Stomach (tissue), 9 donors: Measurements from ENCODE around the gene ZPR1. TPM values are rescaled to one million over a fixed set of nuclear protein-coding genes. Genes with fewer than 3 reads are reported as not detected.

Source experiments
- DNase-seq, 2 donors: peaks; one replicate each; pipeline versions ENCODE4 v3.0.0 to v3.0.0-alpha.2; 2013 to 2019
- H3K27ac ChIP-seq, 5 donors: fragments of 200-600 bp in 4 of 5; sonication (generic) in 4 of 5; one replicate each; pipeline ENCODE4 v1.5.1; 2013 to 2019; ENCODE audit warnings: mild to moderate bottlenecking in 1 of 5, moderate library complexity in 1 of 5
- H3K27me3 ChIP-seq, 3 donors: fragments of 200-600 bp; sonication (generic); one replicate each; pipeline ENCODE4 v1.5.1; 2017 to 2019; ENCODE audit warnings: mixed run types in 1 of 3
- H3K36me3 ChIP-seq, 4 donors: fragments of 200-600 bp; sonication (generic); 1 replicate in 3 of 4; 2 replicates in 1 of 4; pipeline ENCODE4 v1.5.1; 2016 to 2019
- H3K4me1 ChIP-seq, 4 donors: fragments of 200-600 bp; sonication (generic); one replicate each; pipeline ENCODE4 v1.5.1; 2016 to 2019
- H3K4me3 ChIP-seq, 4 donors: fragments of 200-600 bp; sonication (generic) in 3 of 4; one replicate each; pipeline ENCODE4 v1.5.1; 2016 to 2019; ENCODE audit warnings: mild to moderate bottlenecking in 1 of 4
- H3K9me3 ChIP-seq, 4 donors: fragments of 200-600 bp; sonication (generic); one replicate each; pipeline ENCODE4 v1.5.1; 2016 to 2019
- EP300 ChIP-seq: sonication (generic); formaldehyde crosslinking; IDR thresholded peaks from one replicate; pipeline ENCODE4 v1.6.1; 2017; ENCODE audit warnings: antibody characterized with exemption
- POLR2A ChIP-seq, 4 donors: fragments of 450-650 bp; IDR thresholded peaks; one replicate each; pipeline ENCODE4 v1.6.1; 2016; ENCODE audit warnings: antibody characterized with exemption in 4 of 4, control low read depth in 2 of 4, mild to moderate bottlenecking in 1 of 4, moderate library complexity in 1 of 4
- POLR2AphosphoS5 ChIP-seq, 3 donors: sonication (generic); formaldehyde crosslinking; IDR thresholded peaks; one replicate each; pipeline ENCODE4 v1.6.1; 2016; ENCODE audit warnings: antibody characterized with exemption in 3 of 3
- WGBS, 5 donors: extraction: QIAGEN DNeasy Blood & Tissue Kit in 3 of 5; methylation state at CpG; one replicate each; pipeline versions ENCODE4 v1.1.5 to v1.1.7; 2013 to 2018; 5-methylcytosine and 5-hydroxymethylcytosine counted together
- intact Hi-C: fragments of 100-400 bp; cut with DNase I; formaldehyde crosslinking; loops from one replicate; pipeline ENCODE4 v1.15.1; 2023; ENCODE audit warnings: low total_unique reads
- polyA plus RNA-seq, 3 donors: library from polyadenylated mRNA; stranded (reverse); fragments of 200-250 nt; gene quantifications; one replicate each; pipeline ENCODE4 v1.2.3, GENCODE V29; 2013
- total RNA-seq, 5 donors: library from RNA; depleted of rRNA; stranded (reverse); fragments of >200 nt; gene quantifications; one replicate each; pipeline versions ENCODE4 v1.1.0 to v1.2.3, GENCODE V29; 2014 to 2016
- TF ChIP-seq, protein P1 (sequence below), 7 experiments: fragments of 450-650 bp in 4 of 7; fragments of 200-600 bp in 3 of 7; sonication (generic) in 3 of 7; IDR thresholded peaks; one replicate each; pipeline ENCODE4 v1.5.1; 2016 to 2019; ENCODE audit warnings: antibody characterized with exemption in 7 of 7, control low read depth in 2 of 7, mild to moderate bottlenecking in 1 of 7
- donor health status: healthy with polysubstance abuse.
- donor health status: Bipolar disorder and iron deficiency.
- donor health status: healthy.

Gene ZPR1
- total and polyA plus RNA-seq, 8 donors, result 17.8 to 54.9 (median 25.1) TPM

DNA sequence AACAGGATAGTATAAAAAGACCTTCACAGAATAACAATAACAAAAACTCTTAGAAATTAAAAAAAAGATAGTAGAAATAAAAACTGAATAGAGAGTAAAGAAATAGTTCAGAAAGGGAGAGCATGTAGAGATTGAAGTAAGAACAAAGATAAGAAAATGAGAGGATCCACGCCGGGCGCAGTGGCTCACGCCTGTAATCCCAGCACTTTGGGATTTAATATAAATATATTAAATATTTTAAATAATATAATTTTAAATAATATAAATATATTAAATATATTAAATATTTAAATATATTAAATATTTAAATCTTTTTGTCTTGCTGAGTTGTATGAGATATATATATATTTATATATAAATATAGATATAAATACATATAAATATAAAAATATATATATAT is 24.3 kb upstream of the ZPR1 start:
- H3K4me3 ChIP-seq, result no peak overlapping the region
- intact Hi-C loops, result no loop called here
- H3K36me3 ChIP-seq, result no peaks in the 10 kb centered on the region
- H3K9me3 ChIP-seq, result no peaks in the 10 kb centered on the region
- DNase-seq, result peak in 1 of 2 donors; percentile 13
- 86 to 98% (median 95%) methylated on average over 4 of the region's 4 CpGs for WGBS, 5 donors
- H3K27me3 ChIP-seq, result no peaks in the 10 kb centered on the region
- no peak overlapping the region for H3K27ac ChIP-seq
- H3K4me1 ChIP-seq, result peaks cover 4 to 18% (median 8%) of the 10 kb centered on the region in 4 donors
- TF ChIP-seq POLR2A (IDR thresholded peaks at IDR 0.05) (no peak), POLR2AphosphoS5 (IDR thresholded peaks at IDR 0.05) (no peak), EP300 (no peak)
- TF ChIP-seq, protein P1, sequence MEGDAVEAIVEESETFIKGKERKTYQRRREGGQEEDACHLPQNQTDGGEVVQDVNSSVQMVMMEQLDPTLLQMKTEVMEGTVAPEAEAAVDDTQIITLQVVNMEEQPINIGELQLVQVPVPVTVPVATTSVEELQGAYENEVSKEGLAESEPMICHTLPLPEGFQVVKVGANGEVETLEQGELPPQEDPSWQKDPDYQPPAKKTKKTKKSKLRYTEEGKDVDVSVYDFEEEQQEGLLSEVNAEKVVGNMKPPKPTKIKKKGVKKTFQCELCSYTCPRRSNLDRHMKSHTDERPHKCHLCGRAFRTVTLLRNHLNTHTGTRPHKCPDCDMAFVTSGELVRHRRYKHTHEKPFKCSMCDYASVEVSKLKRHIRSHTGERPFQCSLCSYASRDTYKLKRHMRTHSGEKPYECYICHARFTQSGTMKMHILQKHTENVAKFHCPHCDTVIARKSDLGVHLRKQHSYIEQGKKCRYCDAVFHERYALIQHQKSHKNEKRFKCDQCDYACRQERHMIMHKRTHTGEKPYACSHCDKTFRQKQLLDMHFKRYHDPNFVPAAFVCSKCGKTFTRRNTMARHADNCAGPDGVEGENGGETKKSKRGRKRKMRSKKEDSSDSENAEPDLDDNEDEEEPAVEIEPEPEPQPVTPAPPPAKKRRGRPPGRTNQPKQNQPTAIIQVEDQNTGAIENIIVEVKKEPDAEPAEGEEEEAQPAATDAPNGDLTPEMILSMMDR (IDR thresholded peaks at IDR 0.05), result no peak

DNA sequence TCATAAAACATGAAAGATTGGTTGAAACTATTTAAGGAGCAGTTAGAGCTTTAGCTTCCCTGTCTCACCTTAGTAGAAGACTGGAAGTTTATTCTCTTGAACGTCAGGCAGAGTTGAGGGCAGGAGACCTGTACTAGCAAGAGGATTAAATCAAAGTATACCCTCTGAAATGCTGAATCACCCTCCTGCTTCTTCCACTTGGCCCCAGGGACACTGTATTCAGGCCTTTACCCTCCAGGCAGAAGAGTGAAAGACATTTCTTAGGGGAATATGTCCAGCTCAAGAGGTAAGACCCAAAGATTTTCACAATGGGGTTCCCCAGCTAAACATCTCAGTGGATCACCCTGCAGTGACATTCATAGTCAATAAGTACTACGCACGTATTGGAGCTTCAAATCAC is 23.4 kb upstream of the ZPR1 start:
- Histone ChIP-seq H3K9me3 (no peaks in the 10 kb centered on the region), H3K4me1 (peaks cover 4 to 18% (median 8%) of the 10 kb centered on the region in 4 donors), H3K27me3 (no peaks in the 10 kb centered on the region), H3K36me3 (no peaks in the 10 kb centered on the region), H3K4me3 (no peak overlapping the region), H3K27ac (no peak overlapping the region)
- DNase-seq, result no peak
- TF ChIP-seq EP300 (no peak), POLR2A (IDR thresholded peaks at IDR 0.05) (no peak), POLR2AphosphoS5 (IDR thresholded peaks at IDR 0.05) (no peak)
- TF ChIP-seq, protein P1 (IDR thresholded peaks at IDR 0.05), result no peak
- intact Hi-C loops, result no loop called here
- WGBS, 5 donors, result 74 to 90% (median 84%) methylated on average over 3 of the region's 3 CpGs

DNA sequence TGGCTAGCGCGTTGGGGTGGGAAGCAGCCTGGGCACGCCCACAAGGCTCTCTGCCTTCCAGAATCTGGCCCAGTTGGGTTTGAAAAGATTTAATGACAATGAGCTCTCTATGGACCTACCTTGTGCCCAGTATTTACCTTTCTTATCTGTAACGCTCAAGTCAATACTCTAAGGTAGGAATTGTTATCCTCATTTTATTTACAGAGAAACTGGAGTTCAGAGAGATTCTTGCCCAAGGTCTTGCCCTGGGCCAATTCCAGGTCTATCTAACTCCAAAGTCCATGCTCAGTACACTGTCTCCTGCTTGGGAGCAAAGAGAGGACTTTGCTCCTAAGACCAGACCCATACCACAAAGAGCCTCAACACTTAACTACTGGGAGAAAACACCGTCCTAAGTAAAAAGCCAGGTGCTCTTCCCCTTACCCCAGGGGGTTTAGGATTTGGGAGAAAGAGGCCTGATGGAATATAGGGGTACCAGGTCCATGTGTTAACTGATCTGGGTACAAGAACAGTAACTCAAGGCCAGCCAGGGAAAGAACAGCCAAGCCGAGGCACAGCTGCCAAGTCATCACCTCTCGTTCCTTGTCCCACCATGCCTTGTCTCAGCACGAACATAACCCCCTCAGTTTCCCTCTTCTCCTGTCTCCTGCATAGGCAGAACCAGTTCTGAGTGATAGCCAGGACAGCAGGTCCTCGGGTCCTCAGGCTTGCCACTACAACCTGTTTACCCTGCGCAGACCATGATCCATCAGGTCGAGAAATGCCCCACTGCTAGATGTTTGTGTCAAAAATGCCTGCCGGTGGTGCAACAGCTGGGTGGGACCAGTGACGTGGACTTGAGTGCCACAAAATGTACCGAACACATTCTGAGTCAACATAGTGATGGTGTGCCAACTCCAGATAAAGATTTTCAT is 20.7 kb upstream of the ZPR1 start:
- H3K27ac ChIP-seq, result peak overlapping the region; percentile 34 to 84 (median 75)
- no peak for TF ChIP-seq EP300
- no peak for TF ChIP-seq POLR2A (IDR thresholded peaks at IDR 0.05)
- TF ChIP-seq POLR2AphosphoS5 (IDR thresholded peaks at IDR 0.05), result peak in 2 of 3 donors; percentile 59
- TF ChIP-seq, protein P1 (IDR thresholded peaks at IDR 0.05), result no peak
- no peak overlapping the region for H3K4me3 ChIP-seq
- no peaks in the 10 kb centered on the region for H3K36me3 ChIP-seq
- H3K4me1 ChIP-seq, result peaks cover 4 to 18% (median 8%) of the 10 kb centered on the region in 4 donors
- intact Hi-C loops, result no loop called here
- WGBS, 5 donors, result 32 to 68% (median 45%) methylated on average over 14 of the region's 14 CpGs
- no peaks in the 10 kb centered on the region for H3K27me3 ChIP-seq
- DNase-seq, result peak; percentile 72 to 81
- H3K9me3 ChIP-seq, result no peaks in the 10 kb centered on the region

DNA sequence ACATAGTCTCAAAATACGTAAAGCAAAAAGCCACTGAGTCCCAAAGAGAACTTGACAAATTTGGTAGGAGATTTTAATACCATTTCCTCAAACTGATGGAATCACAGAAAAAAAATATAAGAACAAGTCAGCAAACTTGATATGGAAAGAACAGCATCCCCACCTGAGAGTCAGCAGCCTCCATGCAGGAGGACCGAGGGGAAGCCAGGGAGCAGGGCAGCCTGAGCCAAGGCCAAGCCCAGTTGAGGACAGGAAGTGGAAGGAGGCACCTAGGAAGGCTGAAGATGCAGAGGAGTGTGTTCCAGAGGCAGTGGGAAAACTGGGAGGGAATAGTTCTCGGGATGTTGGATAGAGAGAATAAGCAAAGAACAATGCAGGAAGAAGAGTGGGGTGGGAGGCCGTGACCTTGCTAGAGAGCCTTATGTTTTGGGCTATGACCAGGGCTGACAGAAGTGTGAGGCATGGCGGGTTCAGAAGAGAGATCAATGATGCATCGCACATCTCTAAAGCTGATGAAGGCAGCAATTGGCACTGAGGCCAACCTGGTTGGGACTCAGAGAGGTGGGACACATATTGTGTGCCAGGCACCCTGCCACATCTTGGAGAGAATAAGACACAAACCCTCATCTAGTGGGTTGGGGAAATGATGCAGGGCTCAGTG is 19.9 kb upstream of the ZPR1 start:
- intact Hi-C loops, result no loop called here
- Histone ChIP-seq H3K9me3 (no peaks in the 10 kb centered on the region), H3K36me3 (no peaks in the 10 kb centered on the region), H3K4me1 (peaks cover 4 to 18% (median 8%) of the 10 kb centered on the region in 4 donors), H3K4me3 (no peak overlapping the region), H3K27ac (peak overlapping the region; percentile 34 to 84 (median 75)), H3K27me3 (no peaks in the 10 kb centered on the region)
- TF ChIP-seq EP300, result no peak
- 79 to 89% (median 84%) methylated on average over 6 of the region's 6 CpGs for WGBS, 5 donors
- DNase-seq, result peak in 1 of 2 donors; percentile 21
